BJ (cell line): Measurements from ENCODE around the gene ADGRG3. TPM values are rescaled to one million over a fixed set of nuclear protein-coding genes. Genes with fewer than 3 reads are reported as not detected.
"Not testable (repeated sequence)": the region's sequence is repeated elsewhere in the genome, so short reads cannot be mapped to it uniquely, and the experiment has no call there.

Experiments
- CTCF ChIA-PET: fragments of 350-600 bp; formaldehyde crosslinking; extraction: SDS; loops from one replicate; lab custom pipeline; 2021; ENCODE audit warnings: antibody characterized with exemption, inconsistent platforms; lab: Yijun Ruan, JAX
- POLR2A ChIA-PET: fragments of 300-600 bp; sonication (Branson Sonifier 250); formaldehyde crosslinking; extraction: SDS; loops from one replicate; lab custom pipeline; 2021; ENCODE audit warnings: antibody characterized with exemption; lab: Charles Lee
- DNase-seq: peaks from one replicate; pipeline ENCODE4 v3.0.0-alpha.2; 2011; ENCODE audit warnings: low read depth
- H3K27me3 ChIP-seq: 2 replicates; pipeline ENCODE4 v1.6.0; 2011; ENCODE audit warnings: low read length; ENCODE audit not compliant: control insufficient read depth, insufficient read depth
- H3K36me3 ChIP-seq: 2 replicates; pipeline ENCODE4 v1.5.1; 2011; ENCODE audit warnings: low read length; ENCODE audit not compliant: control insufficient read depth, insufficient read depth
- H3K4me3 ChIP-seq: 2 replicates; pipeline ENCODE4 v1.5.1; 2011; ENCODE audit warnings: low read depth, mild to moderate bottlenecking, control low read depth, low read length
- CTCF ChIP-seq: IDR thresholded peaks from 2 replicates; pipeline ENCODE4 v1.5.1; 2011; ENCODE audit warnings: low read depth, mild to moderate bottlenecking, control low read depth, inconsistent platforms, low read length, moderate library complexity; ENCODE audit not compliant: insufficient read depth
- polyA plus RNA-seq: library from polyadenylated mRNA; depleted of rRNA; stranded (reverse); fragments of >200 nt; gene quantifications from 2 replicates; pipeline ENCODE4 v1.2.3, GENCODE V29; 2011

Gene ADGRG3
- polyA plus RNA-seq, 1 experiment, result not detected

GRCh38 chr16:57707331-57707730, 39.2 kb downstream of the ADGRG3 start:
- TF ChIP-seq CTCF, result no peak
- POLR2A ChIA-PET, result no interaction called here
- Histone ChIP-seq H3K4me3 (no peak overlapping the region), H3K27me3 (peaks cover 13% of the 10 kb centered on the region), H3K36me3 (no peaks in the 10 kb centered on the region)
- DNase-seq, result no peak
- CTCF ChIA-PET, result interaction anchor here (0.6 kb wide), 1 partner anchor 615 kb away, joined by 4 read pairs; no protein-coding TSS in a partner anchor

- no peak for TF ChIP-seq CTCF
- DNase-seq, result no peak
- no peak overlapping the region for H3K4me3 ChIP-seq
- ChIA-PET POLR2A (no interaction called here), CTCF (no interaction called here)
- H3K36me3 ChIP-seq, result no peaks in the 10 kb centered on the region
- H3K27me3 ChIP-seq, result peaks cover 13% of the 10 kb centered on the region
These were observed 40.1 kb downstream of the ADGRG3 start for GRCh38 chr16:57708168-57708567.

GRCh38 chr16:57709663-57710062, 41.6 kb downstream of the ADGRG3 start:
- peaks cover 14% of the 10 kb centered on the region for H3K27me3 ChIP-seq
- ChIA-PET CTCF (interaction anchor here (1.1 kb wide), 1 partner anchor 133 kb away, joined by 5 read pairs; no protein-coding TSS in a partner anchor), POLR2A (no interaction called here)

GRCh38 chr16:57711346-57711745, 43.2 kb downstream of the ADGRG3 start:
- H3K36me3 ChIP-seq, result no peaks in the 10 kb centered on the region
- no peak overlapping the region for H3K4me3 ChIP-seq
- ChIA-PET CTCF (interaction anchor here (0.8 to 1.3 kb wide), 2 partner anchors 120 to 135 kb away, joined by 3 read pairs; no protein-coding TSS in a partner anchor), POLR2A (no interaction called here)
- DNase-seq, result no peak
- peaks cover 12% of the 10 kb centered on the region for H3K27me3 ChIP-seq
- no peak for TF ChIP-seq CTCF

More at GRCh38 chr16:57709663-57710062, 41.6 kb downstream of the ADGRG3 start:
- no peaks in the 10 kb centered on the region for H3K36me3 ChIP-seq
- no peak for TF ChIP-seq CTCF
- DNase-seq, result no peak
- H3K4me3 ChIP-seq, result no peak overlapping the region

GRCh38 chr16:57711993-57712392, 43.9 kb downstream of the ADGRG3 start:
- TF ChIP-seq CTCF, result no peak
- Histone ChIP-seq H3K4me3 (no peak overlapping the region), H3K27me3 (peaks cover 14% of the 10 kb centered on the region), H3K36me3 (no peaks in the 10 kb centered on the region)
- DNase-seq, result no peak
- POLR2A ChIA-PET, result no interaction called here
- CTCF ChIA-PET, result interaction anchor here (1.3 kb wide), 2 partner anchors 63 to 121 kb away, joined by 3 to 4 read pairs; no protein-coding TSS in a partner anchor

- POLR2A ChIA-PET, DNase-seq, H3K4me3 ChIP-seq, H3K36me3 ChIP-seq: not testable (repeated sequence)
- H3K27me3 ChIP-seq, result peaks cover 14% of the 10 kb centered on the region
- CTCF ChIA-PET, result interaction anchor here (1.3 kb wide), 2 partner anchors 64 to 121 kb away, joined by 3 to 4 read pairs; no protein-coding TSS in a partner anchor
These were observed 44.5 kb downstream of the ADGRG3 start for GRCh38 chr16:57712569-57712968.
